ENCODE measurements around the gene CD4. TPM values are rescaled to one million over a fixed set of nuclear protein-coding genes. Genes with fewer than 3 reads are reported as not detected.

CD4 gene
- total RNA-seq, 1 experiment from 2014 or later: 0.42 TPM

DNA sequence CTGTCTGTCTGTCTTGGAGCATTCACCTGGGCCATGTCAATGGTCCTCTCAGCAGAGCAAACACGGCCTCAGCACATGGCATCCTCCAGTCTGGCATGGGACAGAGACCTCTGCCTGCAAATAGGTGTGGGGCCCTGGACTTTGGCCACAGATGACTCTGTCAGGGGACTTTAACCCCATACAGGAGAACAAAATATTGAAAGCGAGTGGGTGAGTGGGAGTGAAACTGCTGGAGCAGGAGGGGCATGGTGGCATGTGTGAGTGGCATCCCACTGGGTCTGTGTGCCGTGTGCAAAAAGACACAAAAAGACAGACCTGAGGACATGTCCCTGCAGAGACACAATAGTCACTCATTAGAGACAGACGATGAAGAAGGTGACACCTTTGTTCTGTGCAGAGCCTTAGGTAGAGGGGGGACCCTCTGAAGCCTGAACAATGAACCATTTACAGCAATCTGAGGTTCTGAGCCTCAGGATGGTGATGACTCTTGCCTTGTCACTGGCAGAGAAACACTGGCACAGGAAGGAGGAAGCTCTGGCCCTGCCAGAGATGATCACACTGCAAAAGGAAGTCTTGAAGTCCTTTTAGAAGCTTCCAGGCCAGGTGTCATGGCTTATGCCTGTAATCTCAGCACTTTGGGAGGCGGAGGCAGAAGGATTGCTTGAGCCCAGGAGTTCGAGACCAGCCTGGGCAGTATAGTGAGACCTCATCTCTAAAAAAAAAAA, 9.5 kb upstream of the CD4 start:
- Histone ChIP-seq H3K4me1 (ENCODE audit: control insufficient read depth in 1 of 2, insufficient read depth in 2 of 2, low read length in 2 of 2) (peaks cover 11 to 22% of the 10 kb centered on the region in 2 experiments; a peak in 3 of 4 replicates), H3K36me3 (ENCODE audit: control insufficient read depth in 1 of 2, insufficient read depth in 2 of 2, low read length in 2 of 2) (no peaks in the 10 kb centered on the region), H3K9me2 (ENCODE audit: insufficient read depth) (no peaks in the 10 kb centered on the region), H4K20me1 (ENCODE audit: insufficient read depth) (no peaks in the 10 kb centered on the region), H3K27me3 (ENCODE audit: insufficient read depth, low read length) (no peaks in the 10 kb centered on the region), H2AFZ (ENCODE audit: low read depth, low read length, poor library complexity, severe bottlenecking) (no peak overlapping the region), H3K79me2 (ENCODE audit: insufficient read depth, low read length) (no peaks in the 10 kb centered on the region), H3K9me3 (ENCODE audit: control insufficient read depth in 1 of 2, insufficient read depth in 1 of 2, low read depth in 1 of 2, low read length in 2 of 2) (no peaks in the 10 kb centered on the region), H3K4me3 (replicated peaks in 1 of 2; ENCODE audit: low read depth in 1 of 2, low read length in 2 of 2) (no peak overlapping the region), H3K9ac (ENCODE audit: low read length) (no peak overlapping the region), H3K4me2 (ENCODE audit: low read length) (no peak overlapping the region), H3K27ac (ENCODE audit: low read depth, low read length) (no peak overlapping the region)
- no peak for TF ChIP-seq POLR2AphosphoS5 (IDR thresholded peaks at IDR 0.05; ENCODE audit: low read depth, low read length)
- TF ChIP-seq TCF7L2 (IDR thresholded peaks at IDR 0.05; ENCODE audit: borderline replicate concordance, extremely low read depth, insufficient read depth, insufficient read length): no peak
- TF ChIP-seq ELF1 (IDR thresholded peaks at IDR 0.05; ENCODE audit: borderline replicate concordance, low read depth): no peak
- TF ChIP-seq, protein P1, sequence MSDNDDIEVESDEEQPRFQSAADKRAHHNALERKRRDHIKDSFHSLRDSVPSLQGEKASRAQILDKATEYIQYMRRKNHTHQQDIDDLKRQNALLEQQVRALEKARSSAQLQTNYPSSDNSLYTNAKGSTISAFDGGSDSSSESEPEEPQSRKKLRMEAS (IDR thresholded peaks at IDR 0.05): no peak
- no peak for TF ChIP-seq RAD21 (IDR thresholded peaks at IDR 0.05; ENCODE audit: low read depth)
- TF ChIP-seq JUND (IDR thresholded peaks at IDR 0.05): no peak
- no peak for TF ChIP-seq SRF (IDR thresholded peaks at IDR 0.05; ENCODE audit: low read depth)
- no peak for TF ChIP-seq EGR1 (IDR thresholded peaks at IDR 0.05; ENCODE audit: low read depth)
- no peak for TF ChIP-seq POLR2A (IDR thresholded peaks at IDR 0.05; ENCODE audit: borderline replicate concordance, extremely low read depth, insufficient read depth, insufficient read length)
- TF ChIP-seq, protein P2, sequence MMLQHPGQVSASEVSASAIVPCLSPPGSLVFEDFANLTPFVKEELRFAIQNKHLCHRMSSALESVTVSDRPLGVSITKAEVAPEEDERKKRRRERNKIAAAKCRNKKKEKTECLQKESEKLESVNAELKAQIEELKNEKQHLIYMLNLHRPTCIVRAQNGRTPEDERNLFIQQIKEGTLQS (IDR thresholded peaks at IDR 0.05): no peak
- TF ChIP-seq, protein P3, sequence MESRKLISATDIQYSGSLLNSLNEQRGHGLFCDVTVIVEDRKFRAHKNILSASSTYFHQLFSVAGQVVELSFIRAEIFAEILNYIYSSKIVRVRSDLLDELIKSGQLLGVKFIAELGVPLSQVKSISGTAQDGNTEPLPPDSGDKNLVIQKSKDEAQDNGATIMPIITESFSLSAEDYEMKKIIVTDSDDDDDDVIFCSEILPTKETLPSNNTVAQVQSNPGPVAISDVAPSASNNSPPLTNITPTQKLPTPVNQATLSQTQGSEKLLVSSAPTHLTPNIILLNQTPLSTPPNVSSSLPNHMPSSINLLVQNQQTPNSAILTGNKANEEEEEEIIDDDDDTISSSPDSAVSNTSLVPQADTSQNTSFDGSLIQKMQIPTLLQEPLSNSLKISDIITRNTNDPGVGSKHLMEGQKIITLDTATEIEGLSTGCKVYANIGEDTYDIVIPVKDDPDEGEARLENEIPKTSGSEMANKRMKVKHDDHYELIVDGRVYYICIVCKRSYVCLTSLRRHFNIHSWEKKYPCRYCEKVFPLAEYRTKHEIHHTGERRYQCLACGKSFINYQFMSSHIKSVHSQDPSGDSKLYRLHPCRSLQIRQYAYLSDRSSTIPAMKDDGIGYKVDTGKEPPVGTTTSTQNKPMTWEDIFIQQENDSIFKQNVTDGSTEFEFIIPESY (IDR thresholded peaks at IDR 0.05; ENCODE audit: extremely low read depth, insufficient replicate concordance, low read length): no peak
- intact Hi-C loops (cut with micrococcal nuclease): loop anchor here (1.0 kb wide), 3 partner anchors 27 to 163 kb away; partner anchors contain the start of gene MLF2
- DNase-seq (ENCODE audit: low read depth, low spot score) (no peak), ATAC-seq (no peak)
- CTCF ChIA-PET: interaction anchor here (0.9 to 2.5 kb wide), 2 partner anchors 13 to 26 kb away, joined by 3 to 16 read pairs; partner anchors contain the start of genes MLF2 and PTMS
- no TSS peak for BruUV-seq (replicated peaks)
- RAD21 ChIA-PET (ENCODE audit: low non-redundant PET in 1 of 2, low total read pairs in 2 of 2, uncharacterized antibody in 2 of 2, unreplicated experiment in 2 of 2): no interaction called here
- POLR2A ChIA-PET: interaction anchor here (0.6 to 1.6 kb wide), 2 partner anchors 14 to 40 kb away, joined by 3 to 8 read pairs; partner anchors contain the start of gene PTMS
